Measurements from ENCODE around the gene CAMTA1.
A peak's percentile ranks its signal among the peaks of the same experiment; 100 is the strongest.

Gene CAMTA1

DNA sequence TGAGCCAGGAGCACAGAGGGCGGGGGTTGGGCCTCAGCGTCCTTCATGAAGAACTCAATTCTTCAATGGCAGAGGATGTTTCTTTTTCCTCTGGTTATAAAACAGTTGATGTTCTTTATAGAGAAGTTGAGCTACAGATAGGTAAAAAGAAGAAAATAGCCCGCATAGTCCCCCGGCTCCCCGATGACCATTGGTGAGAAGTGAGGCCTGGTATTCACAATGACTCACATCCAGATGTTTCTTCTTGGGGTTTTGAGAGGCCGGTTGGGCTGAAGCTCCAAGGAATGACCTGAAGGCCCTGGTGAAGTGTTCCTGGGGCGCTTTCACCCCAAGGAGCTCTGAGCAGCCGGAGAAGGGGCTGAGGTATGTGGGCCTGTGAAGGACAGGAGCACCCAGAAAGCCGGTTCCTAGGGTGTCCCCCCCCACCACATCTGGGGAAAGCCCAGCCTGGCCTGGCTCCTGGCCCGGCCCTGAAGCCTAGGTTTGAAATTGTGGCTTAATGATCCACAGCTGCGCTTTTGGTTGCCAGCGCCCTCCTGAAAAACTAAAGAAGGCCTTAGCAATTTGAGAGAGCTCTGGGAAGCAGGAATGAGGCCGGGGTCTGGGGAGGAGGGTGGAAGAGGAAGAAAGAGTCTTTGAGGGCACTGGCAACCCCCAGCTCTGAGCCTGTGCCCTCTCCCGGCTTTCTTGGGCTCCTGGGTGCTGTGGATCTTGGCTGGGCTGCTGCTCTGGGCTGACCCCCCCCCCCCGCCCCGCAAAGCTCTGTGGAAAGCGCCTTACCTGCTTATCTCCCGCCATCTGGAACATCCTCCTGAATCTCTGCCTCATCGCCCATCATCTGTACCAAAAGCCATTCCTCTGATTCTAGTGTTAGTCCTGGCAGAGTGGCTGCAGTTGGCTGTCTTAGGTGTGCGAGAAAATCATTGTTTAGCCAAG is 444.7 kb downstream of the CAMTA1 start:
- Histone ChIP-seq H3K36me3 (no peaks in the 10 kb centered on the region), H4K20me1 (no peaks in the 10 kb centered on the region; a peak in 1 of 22 replicates), H3K4me1 (peaks cover 0 to 69% (median 51%) of the 10 kb centered on the region in 10 experiments; a peak in 16 of 20 replicates), H3K9me3 (replicated peaks in 1 of 11) (no peaks in the 10 kb centered on the region), H3K4me2 (peak overlapping the region in 6 of 11 experiments; percentile 10 to 75 (median 57); a peak in 8 of 22 replicates), H3K4me3 (no peak overlapping the region), H3K27ac (no peak overlapping the region), H3K27me3 (peaks cover 0 to 10% (median 0%) of the 10 kb centered on the region in 11 experiments; a peak in 3 of 22 replicates), H3K9ac (no peak overlapping the region)
- TF ChIP-seq Cebpa-rat (IDR thresholded peaks at IDR 0.05), result no peak

DNA sequence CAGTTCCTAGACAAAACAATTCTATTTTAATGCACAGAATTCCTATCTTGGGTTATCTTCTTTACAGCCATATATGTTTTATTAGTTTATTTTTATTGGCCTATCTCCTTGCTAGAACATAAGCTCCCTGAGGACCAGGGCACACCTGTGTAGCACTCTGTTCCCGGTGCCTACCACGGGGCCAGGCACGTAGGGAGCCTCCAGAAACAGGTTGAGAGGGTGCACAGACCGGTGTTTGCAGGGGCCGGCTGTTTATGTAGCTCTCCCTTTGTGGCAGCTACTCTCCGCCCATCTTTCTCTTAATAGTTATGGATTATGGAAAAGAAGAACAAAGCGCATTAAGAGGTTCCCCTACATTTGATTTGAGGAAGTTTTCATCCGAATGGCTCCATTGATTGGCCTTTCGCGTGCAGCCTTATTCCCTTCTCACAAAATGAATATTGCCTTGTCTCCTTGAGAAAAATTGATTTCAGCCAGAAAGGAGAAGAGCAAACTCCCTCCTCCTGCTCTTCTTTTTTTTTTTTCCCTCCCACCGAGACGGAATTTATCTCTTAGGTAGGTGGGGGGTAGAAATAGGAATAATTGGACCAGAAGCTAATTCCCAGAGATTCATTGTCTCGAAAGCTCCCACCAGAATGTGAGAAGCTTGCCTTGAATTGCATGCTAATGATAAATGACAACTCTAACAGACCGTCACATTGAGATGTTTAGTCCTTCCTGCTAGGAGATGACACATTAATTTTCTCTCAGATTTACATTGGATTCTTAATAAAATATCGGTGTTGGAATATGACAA is 447.4 kb downstream of the CAMTA1 start:
- no peaks in the 10 kb centered on the region; a peak in 1 of 22 replicates for H4K20me1 ChIP-seq
- no peaks in the 10 kb centered on the region for H3K27me3 ChIP-seq
- no peak overlapping the region for H3K27ac ChIP-seq
- H3K9me3 ChIP-seq (replicated peaks in 1 of 11), result no peaks in the 10 kb centered on the region
- no peak for TF ChIP-seq Cebpa-rat (IDR thresholded peaks at IDR 0.05)
- no peak overlapping the region for H3K4me2 ChIP-seq
- H3K4me1 ChIP-seq, result peaks cover 0 to 48% (median 31%) of the 10 kb centered on the region in 10 experiments; a peak in 14 of 20 replicates
- H3K4me3 ChIP-seq, result no peak overlapping the region
- no peak overlapping the region for H3K9ac ChIP-seq
- no peaks in the 10 kb centered on the region for H3K36me3 ChIP-seq

DNA sequence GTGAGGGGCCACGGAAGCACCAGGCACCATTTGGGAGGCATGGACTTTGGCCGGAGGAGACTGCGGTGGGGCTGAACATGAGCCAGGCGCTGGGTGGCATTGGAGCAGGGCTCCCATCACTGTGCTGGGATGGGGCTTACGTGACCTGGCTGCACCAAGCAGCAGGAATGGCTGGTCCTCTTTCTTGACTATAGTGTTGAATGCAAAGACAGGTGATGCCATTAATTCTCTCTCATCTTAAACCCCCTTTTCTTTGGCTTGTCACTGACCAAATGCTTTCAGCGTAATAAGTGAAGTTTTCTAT is 447.9 kb downstream of the CAMTA1 start:
- H4K20me1 ChIP-seq, result no peaks in the 10 kb centered on the region; a peak in 1 of 22 replicates
- H3K4me1 ChIP-seq, result peaks cover 0 to 43% (median 29%) of the 10 kb centered on the region in 10 experiments; a peak in 14 of 20 replicates
- no peaks in the 10 kb centered on the region for H3K36me3 ChIP-seq
- H3K27ac ChIP-seq, result no peak overlapping the region
- H3K4me2 ChIP-seq, result no peak overlapping the region
- H3K9ac ChIP-seq, result no peak overlapping the region
- no peaks in the 10 kb centered on the region for H3K27me3 ChIP-seq
- no peak for TF ChIP-seq Cebpa-rat (IDR thresholded peaks at IDR 0.05)
- no peak overlapping the region for H3K4me3 ChIP-seq
- no peaks in the 10 kb centered on the region for H3K9me3 ChIP-seq (replicated peaks in 1 of 11)

DNA sequence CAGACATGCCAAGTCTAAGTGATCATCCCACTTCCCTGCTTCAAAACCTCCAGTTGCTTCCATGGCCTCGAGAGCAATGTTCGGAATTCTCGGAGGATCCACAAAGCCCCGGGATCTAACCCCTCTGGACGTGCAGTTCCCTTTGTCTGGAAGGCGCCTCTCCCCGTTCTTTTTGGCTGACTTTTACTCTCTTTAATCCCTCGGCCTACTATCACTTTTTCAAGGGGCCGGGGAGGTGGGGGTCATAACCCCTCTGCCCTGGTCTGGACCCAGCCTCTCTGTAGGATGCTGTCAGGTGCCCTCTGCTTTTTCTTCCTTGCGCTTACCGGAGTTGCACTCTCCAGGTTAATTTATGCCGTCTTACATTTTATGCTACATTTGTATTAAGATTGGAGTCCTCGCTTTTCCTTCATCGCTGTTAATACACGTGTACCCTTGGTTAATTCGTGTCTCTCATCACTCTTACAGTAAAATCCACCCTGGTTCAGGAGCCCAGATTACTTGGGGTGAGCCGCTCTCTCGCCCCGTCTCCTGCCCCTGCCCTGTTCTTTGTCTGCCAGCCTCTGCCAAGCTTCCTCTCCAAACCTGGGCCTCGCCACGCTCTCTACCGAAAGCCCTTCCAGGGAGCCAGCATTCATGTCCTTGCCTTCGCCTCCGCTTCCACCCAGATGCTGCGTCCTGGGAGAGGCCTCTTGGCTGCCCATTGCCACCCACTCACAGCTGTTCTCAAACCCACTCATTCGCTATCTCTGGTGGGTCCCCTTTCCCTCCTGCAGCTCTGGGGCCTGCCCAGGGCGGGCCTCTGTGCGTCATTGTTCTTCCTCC is 448.6 kb downstream of the CAMTA1 start:
- H3K36me3 ChIP-seq, result no peaks in the 10 kb centered on the region
- no peaks in the 10 kb centered on the region for H3K27me3 ChIP-seq
- H3K9ac ChIP-seq, result no peak overlapping the region
- peaks cover 0 to 36% (median 22%) of the 10 kb centered on the region in 10 experiments; a peak in 13 of 20 replicates for H3K4me1 ChIP-seq
- no peaks in the 10 kb centered on the region for H3K9me3 ChIP-seq (replicated peaks in 1 of 11)
- no peaks in the 10 kb centered on the region; a peak in 1 of 22 replicates for H4K20me1 ChIP-seq
- no peak overlapping the region for H3K4me2 ChIP-seq
- TF ChIP-seq Cebpa-rat (IDR thresholded peaks at IDR 0.05), result no peak
- no peak overlapping the region for H3K27ac ChIP-seq
- H3K4me3 ChIP-seq, result no peak overlapping the region

DNA sequence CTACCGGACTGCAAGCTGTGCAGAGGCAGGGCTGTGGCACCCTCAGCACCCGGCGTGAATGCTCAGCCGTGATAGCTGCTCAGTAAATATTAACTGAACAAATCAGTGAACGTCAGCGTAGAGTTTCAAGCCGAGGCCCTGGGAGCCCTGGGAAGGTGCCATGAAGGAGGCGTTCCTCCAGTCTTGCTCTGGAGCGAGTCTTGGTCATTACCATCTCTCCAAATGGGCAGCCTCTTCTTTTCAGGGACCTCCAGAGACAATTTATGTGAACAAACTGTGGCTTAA is 449.2 kb downstream of the CAMTA1 start:
- H3K4me3 ChIP-seq, result no peak overlapping the region
- H3K4me1 ChIP-seq, result peaks cover 0 to 33% (median 20%) of the 10 kb centered on the region in 10 experiments; a peak in 12 of 20 replicates
- H3K4me2 ChIP-seq, result no peak overlapping the region
- no peaks in the 10 kb centered on the region for H3K9me3 ChIP-seq (replicated peaks in 1 of 11)
- TF ChIP-seq Cebpa-rat (IDR thresholded peaks at IDR 0.05), result no peak
- H4K20me1 ChIP-seq, result no peaks in the 10 kb centered on the region; a peak in 1 of 22 replicates
- H3K27ac ChIP-seq, result no peak overlapping the region
- no peak overlapping the region for H3K9ac ChIP-seq
- H3K27me3 ChIP-seq, result no peaks in the 10 kb centered on the region
- no peaks in the 10 kb centered on the region for H3K36me3 ChIP-seq

DNA sequence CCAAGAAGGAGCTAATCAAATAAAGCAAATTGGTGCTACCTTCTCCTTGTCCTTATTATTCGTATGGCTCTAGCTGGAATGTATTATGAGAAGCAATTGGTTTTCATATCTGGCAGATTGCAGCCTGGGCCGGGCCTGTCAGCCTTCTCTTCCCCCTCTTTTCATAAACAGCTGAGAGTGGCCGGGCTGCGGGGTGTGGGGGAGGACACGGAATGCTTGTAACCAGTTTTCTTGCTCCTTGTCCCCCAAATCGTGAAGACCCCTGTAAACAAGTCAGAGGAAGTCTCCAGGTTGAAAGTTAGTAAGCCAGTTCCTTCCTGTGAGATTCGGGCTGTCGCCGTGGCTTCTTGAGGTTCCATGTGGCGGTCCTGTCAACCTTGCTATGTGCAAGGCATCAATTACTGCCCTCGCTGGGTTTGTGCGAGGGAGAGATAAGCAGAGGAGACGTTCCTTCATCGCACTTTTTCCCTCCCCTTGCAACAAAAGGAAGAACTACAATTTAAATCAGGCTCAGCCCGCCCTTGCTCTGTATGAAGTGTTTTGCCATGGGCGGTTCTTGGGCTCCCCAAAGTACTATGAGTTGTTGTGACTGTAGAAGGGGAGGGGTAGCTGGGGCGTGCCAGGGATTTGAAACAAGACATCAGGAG is 450.7 kb downstream of the CAMTA1 start:
- Histone ChIP-seq H3K9me3 (replicated peaks in 1 of 11) (no peaks in the 10 kb centered on the region; a peak in 1 of 22 replicates), H4K20me1 (no peaks in the 10 kb centered on the region; a peak in 1 of 22 replicates), H3K27me3 (no peaks in the 10 kb centered on the region), H3K4me2 (peak overlapping the region in 3 of 11 experiments; percentile 8 to 23 (median 16); a peak in 5 of 22 replicates), H3K9ac (no peak overlapping the region), H3K4me3 (no peak overlapping the region), H3K27ac (no peak overlapping the region), H3K36me3 (no peaks in the 10 kb centered on the region), H3K4me1 (peaks cover 0 to 17% (median 6%) of the 10 kb centered on the region in 10 experiments; a peak in 12 of 20 replicates)
- no peak for TF ChIP-seq Cebpa-rat (IDR thresholded peaks at IDR 0.05)

DNA sequence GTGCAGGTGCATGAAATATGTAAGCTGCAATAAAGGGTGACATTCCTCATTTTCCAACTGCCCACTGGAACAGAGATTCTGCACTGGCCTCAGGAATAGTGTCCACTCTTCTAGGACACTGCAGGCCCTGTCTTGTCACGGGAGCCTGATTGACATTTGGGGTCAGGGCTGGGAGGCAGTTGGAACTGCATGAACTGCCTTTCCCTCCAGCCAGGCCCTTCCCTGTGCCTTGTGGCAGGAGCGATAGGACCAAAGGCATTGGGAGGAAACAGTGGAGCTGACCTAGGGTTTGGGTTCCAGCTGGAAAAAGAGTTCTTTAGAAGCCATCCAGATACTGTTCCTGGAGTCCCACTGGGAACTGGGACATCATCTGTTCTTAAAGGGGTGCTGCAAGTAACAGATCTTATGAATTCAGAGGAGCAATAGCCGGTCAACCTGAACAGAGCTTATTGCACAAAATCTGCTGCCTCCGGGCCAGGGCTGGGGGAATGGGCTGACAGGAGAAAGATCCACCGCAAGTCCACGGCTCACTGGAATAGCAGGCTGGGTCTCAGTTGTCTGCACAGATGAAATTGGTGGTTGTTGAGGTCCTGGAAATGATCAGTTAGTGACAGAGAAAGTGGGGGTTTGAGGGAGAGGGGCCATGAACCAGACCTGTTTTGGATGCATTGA is 451.7 kb downstream of the CAMTA1 start:
- Histone ChIP-seq H3K4me1 (peaks cover 0 to 7% (median 0%) of the 10 kb centered on the region in 10 experiments; a peak in 2 of 20 replicates), H3K4me2 (no peak overlapping the region), H4K20me1 (no peaks in the 10 kb centered on the region), H3K4me3 (no peak overlapping the region), H3K27me3 (no peaks in the 10 kb centered on the region), H3K9ac (no peak overlapping the region), H3K27ac (no peak overlapping the region), H3K9me3 (replicated peaks in 1 of 11) (no peaks in the 10 kb centered on the region; a peak in 1 of 22 replicates), H3K36me3 (no peaks in the 10 kb centered on the region)
- no peak for TF ChIP-seq Cebpa-rat (IDR thresholded peaks at IDR 0.05)

DNA sequence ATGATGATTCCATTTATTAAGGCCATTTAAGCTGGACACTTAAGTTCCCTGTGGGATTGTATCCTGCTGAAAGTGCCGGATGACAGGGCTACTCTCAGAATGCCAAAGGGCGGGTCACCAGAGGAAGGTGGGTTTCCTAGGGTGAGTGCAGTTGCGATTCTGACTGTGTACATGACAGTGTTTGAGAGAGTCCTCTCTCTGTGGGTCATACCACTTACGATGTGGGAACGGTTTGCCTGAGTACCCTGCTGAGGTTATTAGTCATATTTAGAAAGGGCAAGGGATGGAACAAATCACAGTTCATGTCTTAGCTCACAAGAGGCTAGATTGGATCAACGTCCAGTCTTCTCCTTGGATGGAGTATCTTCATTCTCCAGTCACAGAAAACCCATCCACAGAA is 461.9 kb downstream of the CAMTA1 start:
- Histone ChIP-seq H3K9ac (no peak overlapping the region), H3K36me3 (no peaks in the 10 kb centered on the region), H3K4me1 (no peaks in the 10 kb centered on the region; a peak in 2 of 20 replicates), H3K27me3 (no peaks in the 10 kb centered on the region), H3K27ac (no peak overlapping the region), H3K4me3 (no peak overlapping the region), H3K9me3 (replicated peaks in 1 of 11) (0 out of 22 replicates have a peak, but pooled peaks cover 0 to 4% (median 0%) of the 10 kb centered on the region in 11 experiments), H4K20me1 (no peaks in the 10 kb centered on the region), H3K4me2 (no peak overlapping the region)
- no peak for TF ChIP-seq Cebpa-rat (IDR thresholded peaks at IDR 0.05)

All from BLaER1 treated with 17β-estradiol and CSF1 and Interleukin-3, amounts not matched to agents 10 nM and 100 nM (cell line).